SKM-1 (cell line): ENCODE measurements around the gene TAS1R3.

Experiments used
- DNase-seq: peaks from one replicate; lab custom pipeline; 2025; ENCODE audit not compliant: unreplicated experiment; lab: John Stamatoyannopoulos, UW

TAS1R3 gene

GRCh38 chr1:1352786-1353388 is 21.8 kb downstream of the TAS1R3 start:
- DNase-seq: no peak

GRCh38 chr1:1353389-1354151 is 22.5 kb downstream of the TAS1R3 start:
- no peak for DNase-seq

GRCh38 chr1:1354271-1355247 is 23.5 kb downstream of the TAS1R3 start:
- no peak for DNase-seq

- DNase-seq: no peak
Measured at GRCh38 chr1:1355416-1355815, 24.3 kb downstream of the TAS1R3 start.

- no peak for DNase-seq
Measured at GRCh38 chr1:1356166-1356795, 25.2 kb downstream of the TAS1R3 start.

- no peak for DNase-seq
Measured at GRCh38 chr1:1356796-1357401, 25.8 kb downstream of the TAS1R3 start.

- no peak for DNase-seq
Measured at GRCh38 chr1:1357871-1358432, 26.9 kb downstream of the TAS1R3 start.

- DNase-seq: no peak
Measured at GRCh38 chr1:1358433-1359271, 27.6 kb downstream of the TAS1R3 start, which contains the start of gene MXRA8. Gene MXRA8, minus strand, starts transcription at chr1:1358555. Its CDS starts 51 bp downstream, at chr1:1358504.

GRCh38 chr1:1359308-1359663 is 28.2 kb downstream of the TAS1R3 start:
- no peak for DNase-seq

- no peak for DNase-seq
Measured at GRCh38 chr1:1359664-1360468, 28.8 kb downstream of the TAS1R3 start.

GRCh38 chr1:1360506-1361169 is 29.6 kb downstream of the TAS1R3 start:
- DNase-seq: no peak

- no peak for DNase-seq
Measured at GRCh38 chr1:1361233-1361981, 30.3 kb downstream of the TAS1R3 start.

- no peak for DNase-seq
Measured at GRCh38 chr1:1361982-1362423, 30.9 kb downstream of the TAS1R3 start.

- no peak for DNase-seq
Measured at GRCh38 chr1:1364266-1364665, 33.2 kb downstream of the TAS1R3 start.

GRCh38 chr1:1365875-1366698 is 35.0 kb downstream of the TAS1R3 start:
- DNase-seq: no peak

GRCh38 chr1:1366699-1367066 is 35.6 kb downstream of the TAS1R3 start:
- no peak for DNase-seq

GRCh38 chr1:1367315-1367714 is 36.2 kb downstream of the TAS1R3 start:
- DNase-seq: no peak
